Activated T-helper 1 cell treated with anti-CD3 and anti-CD28 coated beads, Interleukin-12 subunit alpha, Interleukin-12 subunit beta, Interleukin-2, Interleukin-4 antibody, amounts not matched to agents 30 ng/mL and 10 ng/mL and 1 ng/mL, durations not matched to agents 14 hours and 24 hours and 36 hours (primary cell): ENCODE measurements around the gene SETD2. TPM values are rescaled to one million over a fixed set of nuclear protein-coding genes. Genes with fewer than 3 reads are reported as not detected.

Source experiments
- DNase-seq: peaks from one replicate; pipeline ENCODE4 v3.0.0; 2021; ENCODE audit warnings: low spot score
- H3K27ac Mint-ChIP-seq: one replicate; pipeline ENCODE4 v1.8.0; 2021; ENCODE audit warnings: mild to moderate bottlenecking, mixed read lengths
- H3K27me3 Mint-ChIP-seq: one replicate; pipeline ENCODE4 v1.8.0; 2022; ENCODE audit warnings: mild to moderate bottlenecking, moderate library complexity, mixed read lengths; ENCODE audit not compliant: insufficient read depth
- H3K36me3 Mint-ChIP-seq: one replicate; pipeline ENCODE4 v1.8.0; 2021; ENCODE audit warnings: low read depth, mixed read lengths
- H3K4me1 Mint-ChIP-seq: one replicate; pipeline ENCODE4 v1.8.0; 2021; ENCODE audit warnings: low read depth, mixed read lengths
- H3K4me3 Mint-ChIP-seq: one replicate; pipeline ENCODE4 v1.8.0; 2021; ENCODE audit warnings: mild to moderate bottlenecking, moderate library complexity, mixed read lengths
- H3K9me3 Mint-ChIP-seq: one replicate; pipeline ENCODE4 v1.8.0; 2021; ENCODE audit warnings: mixed read lengths
- intact Hi-C: fragments of 100-400 bp; cut with micrococcal nuclease; formaldehyde crosslinking; loops from one replicate; pipeline ENCODE4 v1.15.1; 2024
- total RNA-seq: library from RNA; stranded (reverse); gene quantifications from 2 replicates; pipeline ENCODE4 v1.2.3, GENCODE V29; 2022

SETD2 gene
- total RNA-seq, 1 donor from 2014 or later = 41.2 TPM

DNA sequence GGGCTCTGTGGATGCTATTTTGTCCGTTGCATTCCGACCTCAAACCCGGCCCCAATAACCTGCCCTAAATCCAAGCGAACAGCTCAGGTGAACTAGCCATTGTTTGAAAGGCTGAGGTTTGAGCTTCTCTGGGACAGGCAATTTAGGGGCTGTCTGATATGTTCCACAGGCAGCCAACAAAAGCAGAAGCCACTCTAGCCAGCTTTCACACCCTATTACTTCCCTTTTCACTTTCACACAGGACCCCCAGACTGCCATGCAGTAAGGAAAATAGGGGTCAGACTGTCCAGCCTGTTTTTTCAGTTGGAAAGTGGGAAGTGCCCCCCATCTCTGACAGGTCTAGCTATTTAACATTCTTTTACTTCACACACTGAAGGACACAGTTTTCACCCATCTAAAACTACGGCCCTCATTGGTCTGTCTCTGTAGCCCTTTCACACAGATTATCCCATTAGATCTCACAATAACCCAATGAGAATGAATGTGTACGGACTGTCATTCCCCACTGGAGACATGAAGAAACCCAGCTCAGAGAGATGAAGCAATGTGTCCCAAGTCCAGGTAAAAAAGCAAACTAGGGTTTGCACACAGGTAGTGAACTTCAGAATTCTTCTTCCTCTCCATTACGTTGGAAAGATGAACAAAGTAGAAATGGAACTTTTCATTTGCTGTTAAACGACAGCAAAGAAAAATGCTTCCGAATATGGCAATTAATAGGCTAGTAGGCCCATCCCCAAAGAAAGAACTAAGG lies 189.3 kb downstream of the SETD2 start:
- intact Hi-C loops = loop anchor here (10.0 kb wide), 2 partner anchors 810 to 1280 kb away; partner anchors contain the start of gene SMARCC1
- H3K27me3 Mint-ChIP-seq = no peaks in the 10 kb centered on the region
- no peak for DNase-seq
- H3K27ac Mint-ChIP-seq = peak overlapping the region; percentile 7
- no peaks in the 10 kb centered on the region for H3K9me3 Mint-ChIP-seq
- peaks cover 59% of the 10 kb centered on the region for H3K4me1 Mint-ChIP-seq
- H3K36me3 Mint-ChIP-seq = peaks cover 17% of the 10 kb centered on the region
- H3K4me3 Mint-ChIP-seq = peak overlapping the region; percentile 97

DNA sequence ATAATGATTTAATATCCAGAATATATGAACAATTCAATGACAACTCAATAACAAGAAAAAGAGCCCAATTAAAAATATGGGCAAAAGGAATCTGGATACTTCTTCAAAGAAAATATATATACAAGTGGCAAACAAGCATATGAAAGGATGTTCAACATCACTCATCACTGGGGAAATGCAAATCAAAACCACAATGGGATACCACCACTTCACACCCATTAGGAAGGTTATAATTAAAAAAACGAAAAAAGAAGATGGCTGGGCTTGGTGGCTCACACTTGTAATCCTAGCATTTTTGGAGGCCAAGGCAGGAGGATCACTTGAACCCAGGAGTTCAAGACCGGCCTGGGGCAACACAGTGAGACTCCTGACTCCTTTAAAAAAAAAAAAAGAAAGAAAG lies 191.5 kb downstream of the SETD2 start:
- DNase-seq = no peak
- intact Hi-C loops = loop anchor here (1.0 to 10.0 kb wide), 3 partner anchors 13 to 1278 kb away; partner anchors contain the start of gene SMARCC1
- Mint-ChIP-seq H3K27me3 (no peaks in the 10 kb centered on the region), H3K36me3 (peaks cover 19% of the 10 kb centered on the region), H3K4me1 (peaks cover 59% of the 10 kb centered on the region), H3K9me3 (no peaks in the 10 kb centered on the region), H3K4me3 (peak overlapping the region; percentile 68), H3K27ac (peak overlapping the region; percentile 84)

DNA sequence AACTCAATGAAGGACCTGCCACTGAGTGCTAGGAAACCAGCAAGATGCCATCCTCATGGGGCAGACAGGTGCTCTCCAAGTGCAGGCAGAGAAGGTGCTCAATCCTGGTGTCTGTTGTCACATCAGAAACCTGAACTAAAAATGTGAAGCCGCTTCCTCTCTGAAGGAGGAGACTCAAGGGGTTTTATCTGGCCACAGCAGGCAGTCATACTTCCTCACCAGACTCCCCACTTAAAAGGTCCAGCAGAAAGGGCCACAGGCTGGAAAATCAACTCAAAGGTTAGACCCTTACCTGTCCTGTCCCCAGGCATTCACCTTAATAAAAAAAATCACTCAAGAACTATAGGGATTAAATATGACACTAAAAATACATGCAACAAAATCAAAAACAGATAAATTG lies 192.2 kb downstream of the SETD2 start:
- H3K27ac Mint-ChIP-seq = peak overlapping the region; percentile 84
- no peaks in the 10 kb centered on the region for H3K27me3 Mint-ChIP-seq
- no peaks in the 10 kb centered on the region for H3K9me3 Mint-ChIP-seq
- DNase-seq = no peak
- peaks cover 22% of the 10 kb centered on the region for H3K36me3 Mint-ChIP-seq
- H3K4me3 Mint-ChIP-seq = peak overlapping the region; percentile 68
- H3K4me1 Mint-ChIP-seq = peaks cover 63% of the 10 kb centered on the region
- intact Hi-C loops = loop anchor here (1.0 to 10.0 kb wide), 3 partner anchors 12 to 1277 kb away; partner anchors contain the start of gene SMARCC1

DNA sequence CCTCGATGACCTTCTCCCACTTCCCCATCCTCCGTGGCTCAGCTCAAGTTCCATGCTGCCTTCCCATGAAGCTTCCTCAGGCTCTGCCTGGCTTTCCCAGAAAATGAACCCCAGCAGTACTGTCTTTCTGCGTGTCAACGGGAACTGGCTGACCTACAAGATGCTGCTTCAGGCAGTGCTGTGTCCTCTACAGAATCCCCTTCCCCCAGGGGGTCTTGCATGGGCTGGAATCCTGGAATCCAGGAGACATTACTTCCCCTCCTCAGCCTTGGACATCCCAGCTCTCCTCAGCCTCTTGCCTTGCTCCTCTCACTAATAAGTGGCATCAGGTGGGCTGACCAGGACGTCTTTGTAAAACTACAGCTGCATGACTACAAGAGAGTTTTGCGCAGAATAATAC lies 192.8 kb downstream of the SETD2 start:
- no peak for DNase-seq
- H3K27ac Mint-ChIP-seq = peak overlapping the region; percentile 84
- H3K4me3 Mint-ChIP-seq = peak overlapping the region; percentile 68
- H3K9me3 Mint-ChIP-seq = no peaks in the 10 kb centered on the region
- intact Hi-C loops = loop anchor here (10.0 kb wide), 2 partner anchors 814 to 1276 kb away; partner anchors contain the start of gene SMARCC1
- peaks cover 67% of the 10 kb centered on the region for H3K4me1 Mint-ChIP-seq
- H3K36me3 Mint-ChIP-seq = peaks cover 20% of the 10 kb centered on the region
- H3K27me3 Mint-ChIP-seq = no peaks in the 10 kb centered on the region

DNA sequence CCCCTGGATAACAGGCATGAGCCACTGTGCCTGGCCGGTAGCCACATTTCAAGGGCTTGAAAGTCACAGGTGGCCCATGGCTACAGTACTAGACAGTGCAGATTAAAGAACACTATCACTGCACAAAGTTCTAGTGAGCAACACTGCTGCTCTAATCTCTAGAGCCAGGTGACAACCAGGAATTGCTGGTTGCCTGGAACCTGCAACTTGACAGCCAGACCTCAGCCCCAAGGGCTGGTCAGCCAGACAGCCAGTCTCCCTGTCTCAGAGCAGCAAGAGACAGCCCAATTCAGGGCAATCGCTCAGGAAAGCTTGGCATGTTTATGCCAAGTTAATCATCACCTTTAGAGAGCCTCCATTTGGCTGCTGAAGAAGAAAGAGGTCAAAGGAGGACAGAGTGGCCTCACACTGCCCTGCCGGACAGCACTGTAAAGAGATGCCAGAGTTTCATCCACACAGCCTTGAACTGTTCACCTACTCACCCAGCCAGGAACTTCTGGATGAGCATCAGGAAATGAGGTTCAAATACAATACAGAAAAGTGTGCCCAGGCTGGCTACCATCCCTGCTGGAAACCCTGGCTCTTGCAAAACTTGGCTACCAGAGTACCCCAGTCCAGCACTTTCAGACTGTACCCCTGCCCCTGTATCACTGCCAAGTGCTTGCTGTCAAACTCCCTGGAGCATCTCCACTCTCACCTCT lies 193.4 kb downstream of the SETD2 start:
- Mint-ChIP-seq H3K27me3 (no peaks in the 10 kb centered on the region), H3K36me3 (peaks cover 23% of the 10 kb centered on the region), H3K27ac (peak overlapping the region; percentile 63), H3K4me1 (peaks cover 73% of the 10 kb centered on the region), H3K4me3 (no peak overlapping the region), H3K9me3 (no peaks in the 10 kb centered on the region)
- intact Hi-C loops = loop anchor here (10.0 kb wide), 2 partner anchors 814 to 1276 kb away; partner anchors contain the start of gene SMARCC1
- no peak for DNase-seq

DNA sequence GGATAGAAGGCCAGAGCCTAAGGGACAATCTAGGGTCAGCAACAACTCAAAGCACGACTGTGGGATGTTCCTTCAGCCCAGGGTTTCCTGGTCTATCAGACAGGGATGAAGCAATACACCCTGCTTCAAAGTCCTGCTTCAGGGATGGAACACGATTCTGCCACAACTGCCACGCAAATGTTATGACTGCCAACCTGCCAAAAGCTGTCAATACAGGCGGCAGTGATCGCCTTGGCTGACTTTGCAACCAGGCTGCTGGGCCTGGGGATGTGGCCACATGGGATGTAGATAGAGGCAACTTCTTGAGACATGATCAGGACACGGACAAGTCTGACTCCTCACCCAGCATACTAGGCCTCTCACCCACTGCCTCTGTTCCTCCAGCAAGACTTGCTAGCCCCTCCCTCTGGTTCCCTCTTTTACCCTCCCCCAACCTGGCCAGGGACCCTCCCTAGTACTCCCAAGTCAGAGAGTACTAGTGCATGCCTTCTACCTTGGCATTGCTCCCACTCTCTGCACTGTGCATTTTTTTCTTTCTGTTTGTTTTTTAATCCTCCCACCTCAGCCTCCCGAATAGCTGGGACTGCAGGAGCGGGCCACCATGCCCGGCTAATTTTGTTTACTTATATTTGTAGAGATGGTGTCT lies 195.0 kb downstream of the SETD2 start:
- Mint-ChIP-seq H3K4me3 (no peak overlapping the region), H3K9me3 (no peaks in the 10 kb centered on the region), H3K36me3 (peaks cover 23% of the 10 kb centered on the region), H3K27ac (peak overlapping the region; percentile 33), H3K27me3 (no peaks in the 10 kb centered on the region), H3K4me1 (peaks cover 67% of the 10 kb centered on the region)
- no peak for DNase-seq
- intact Hi-C loops = no loop called here

DNA sequence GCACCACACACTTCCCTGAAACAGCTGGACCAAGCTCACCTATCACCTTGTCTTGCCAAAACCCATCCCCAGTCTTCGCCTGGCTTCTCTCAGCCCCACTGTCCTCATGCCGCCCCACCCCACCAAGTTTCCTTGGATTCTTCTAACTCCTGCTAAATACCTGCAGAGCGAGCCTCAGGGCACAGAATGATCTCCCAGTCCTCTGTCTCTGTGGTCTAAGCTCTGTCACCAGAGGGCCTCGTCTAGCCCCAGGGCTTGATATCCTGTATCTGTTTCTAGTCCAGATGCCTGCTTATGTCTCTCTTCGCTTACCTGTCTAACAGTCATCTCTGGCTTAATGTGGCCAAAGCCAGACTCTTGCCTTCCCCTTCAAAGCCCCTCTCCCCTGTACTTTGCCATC lies 197.1 kb downstream of the SETD2 start:
- Mint-ChIP-seq H3K4me1 (peaks cover 61% of the 10 kb centered on the region), H3K27ac (peak overlapping the region; percentile 34), H3K27me3 (no peaks in the 10 kb centered on the region), H3K9me3 (no peaks in the 10 kb centered on the region), H3K36me3 (peaks cover 23% of the 10 kb centered on the region), H3K4me3 (no peak overlapping the region)
- intact Hi-C loops = no loop called here
- no peak for DNase-seq

Other genes starting within 250 kb of the SETD2 start
- gene CCDC12, start 187.4 kb downstream of the SETD2 start, total RNA-seq = 68.7 and 69.1 TPM in 2 replicates
- 118 and 119 TPM in 2 replicates for gene NBEAL2, start 184.4 kb downstream of the SETD2 start, total RNA-seq
- gene KIF9, start 118.7 kb upstream of the SETD2 start, total RNA-seq = 3.3 and 3.4 TPM in 2 replicates
- 48.3 and 48.7 TPM in 2 replicates for gene KLHL18, start 118.8 kb upstream of the SETD2 start, total RNA-seq
- 33.7 and 35.1 TPM in 2 replicates for gene PTPN23, start 216.9 kb upstream of the SETD2 start, total RNA-seq